Measurements from ENCODE around the gene DAPK2.

DNA sequence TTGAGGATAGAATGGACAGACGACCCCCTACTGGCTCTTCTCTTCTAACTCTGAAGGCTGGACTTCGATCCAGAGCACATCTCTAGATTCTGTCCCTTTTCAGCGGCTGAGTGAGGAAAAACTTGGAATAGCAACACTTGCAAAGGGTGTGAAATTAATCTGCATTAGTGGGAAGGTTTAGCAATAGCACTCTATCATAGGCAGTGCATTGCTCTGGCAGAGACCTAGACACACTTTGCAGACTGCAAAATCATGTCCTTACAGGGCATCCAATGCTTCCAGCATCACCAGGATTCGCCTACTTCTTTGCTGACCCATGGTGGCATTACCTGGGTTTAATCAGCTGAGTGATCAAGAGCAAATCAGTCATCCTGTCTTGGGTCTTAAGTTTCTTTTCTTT is 43.1 kb downstream of the DAPK2 start:
- TF ChIP-seq, protein P1, sequence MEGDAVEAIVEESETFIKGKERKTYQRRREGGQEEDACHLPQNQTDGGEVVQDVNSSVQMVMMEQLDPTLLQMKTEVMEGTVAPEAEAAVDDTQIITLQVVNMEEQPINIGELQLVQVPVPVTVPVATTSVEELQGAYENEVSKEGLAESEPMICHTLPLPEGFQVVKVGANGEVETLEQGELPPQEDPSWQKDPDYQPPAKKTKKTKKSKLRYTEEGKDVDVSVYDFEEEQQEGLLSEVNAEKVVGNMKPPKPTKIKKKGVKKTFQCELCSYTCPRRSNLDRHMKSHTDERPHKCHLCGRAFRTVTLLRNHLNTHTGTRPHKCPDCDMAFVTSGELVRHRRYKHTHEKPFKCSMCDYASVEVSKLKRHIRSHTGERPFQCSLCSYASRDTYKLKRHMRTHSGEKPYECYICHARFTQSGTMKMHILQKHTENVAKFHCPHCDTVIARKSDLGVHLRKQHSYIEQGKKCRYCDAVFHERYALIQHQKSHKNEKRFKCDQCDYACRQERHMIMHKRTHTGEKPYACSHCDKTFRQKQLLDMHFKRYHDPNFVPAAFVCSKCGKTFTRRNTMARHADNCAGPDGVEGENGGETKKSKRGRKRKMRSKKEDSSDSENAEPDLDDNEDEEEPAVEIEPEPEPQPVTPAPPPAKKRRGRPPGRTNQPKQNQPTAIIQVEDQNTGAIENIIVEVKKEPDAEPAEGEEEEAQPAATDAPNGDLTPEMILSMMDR (IDR thresholded peaks at IDR 0.05; ENCODE audit: low read depth, low read length) = no peak
- TF ChIP-seq EZH2phosphoT487 (IDR thresholded peaks at IDR 0.05; ENCODE audit: low read depth) = no peak

All from OCI-LY3 (cell line).